ENCODE results near the gene FAM3C.

The FAM3C gene

DNA sequence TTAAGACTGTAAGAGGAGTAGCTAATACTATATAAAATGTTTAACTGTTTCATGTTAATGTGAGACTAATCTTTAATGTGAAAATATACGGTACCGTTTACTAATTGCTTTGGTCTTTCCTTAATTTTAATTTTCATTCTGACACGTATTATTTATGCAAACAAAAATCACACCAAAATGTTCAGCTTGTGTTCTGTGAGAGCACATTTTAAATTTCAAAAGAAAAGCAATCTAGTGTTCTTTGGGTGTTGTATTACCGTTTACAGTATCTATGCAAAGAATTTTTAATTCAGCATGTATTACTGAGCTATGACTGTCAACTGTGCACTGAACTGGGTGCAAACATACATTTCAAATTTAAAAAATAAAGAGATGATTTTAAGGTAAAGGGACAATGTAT lies 65.1 kb downstream of the FAM3C start:
- peaks cover 100% of the 10 kb centered on the region for H3K27me3 ChIP-seq
- H3K4me1 ChIP-seq (ENCODE audit: control insufficient read depth in 1 of 2, insufficient read depth in 1 of 2, low read depth in 1 of 2, low read length in 1 of 2), result no peaks in the 10 kb centered on the region

DNA sequence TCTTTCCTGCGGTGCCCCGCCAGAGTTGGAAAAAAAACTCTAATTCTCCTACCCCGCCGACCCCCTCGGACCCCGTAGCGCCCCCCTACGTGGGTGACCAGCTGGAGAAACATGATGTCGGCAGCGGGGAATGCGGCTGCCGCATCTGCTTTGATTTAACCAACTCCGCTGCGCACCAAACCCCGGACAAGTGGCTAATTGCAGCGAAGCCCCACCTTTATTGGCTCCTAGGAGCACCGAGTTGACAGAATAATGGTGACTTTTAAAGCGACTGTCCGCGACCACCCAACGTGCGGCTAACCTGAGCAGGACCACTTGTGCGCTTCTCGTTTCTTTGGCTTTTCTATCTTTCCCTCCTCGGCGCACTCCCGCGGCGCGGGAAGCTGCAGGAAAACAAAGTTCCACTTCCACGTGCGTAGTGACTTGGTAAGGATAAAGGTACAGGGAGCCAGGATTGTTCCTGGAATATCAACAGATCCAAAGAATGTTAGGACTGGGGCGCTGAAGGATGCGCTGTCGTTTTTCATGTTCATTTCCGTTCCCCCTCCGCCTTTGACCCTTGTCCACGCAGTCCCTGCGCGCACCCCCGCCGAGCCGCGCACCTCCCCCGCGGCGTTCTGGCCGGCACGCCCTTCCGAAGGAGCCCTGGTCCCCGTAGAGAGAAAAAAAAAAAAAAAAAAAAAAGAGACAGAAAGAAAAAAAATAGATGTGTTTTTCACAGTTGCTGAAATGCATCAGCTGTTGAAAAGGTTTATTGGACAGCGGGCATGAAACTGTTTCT lies 65.9 kb downstream of the FAM3C start:
- H3K4me1 ChIP-seq (ENCODE audit: control insufficient read depth in 1 of 2, insufficient read depth in 1 of 2, low read depth in 1 of 2, low read length in 1 of 2), result no peaks in the 10 kb centered on the region
- H3K27me3 ChIP-seq, result peaks cover 92% of the 10 kb centered on the region
- H3K36me3 ChIP-seq, result no peaks in the 10 kb centered on the region
- no peaks in the 10 kb centered on the region for H3K9me3 ChIP-seq
- no peak overlapping the region for H3K4me3 ChIP-seq (ENCODE audit: low read depth in 1 of 2, low read length in 1 of 2)
- H3K27ac ChIP-seq, result no peak overlapping the region
- TF ChIP-seq CTCF (IDR thresholded peaks at IDR 0.05), result no peak

More for the DNA sequence above, 65.1 kb downstream of the FAM3C start:
- Histone ChIP-seq H3K4me3 (ENCODE audit: low read depth in 1 of 2, low read length in 1 of 2) (no peak overlapping the region), H3K27ac (no peak overlapping the region), H3K9me3 (no peaks in the 10 kb centered on the region), H3K36me3 (no peaks in the 10 kb centered on the region)
- no peak for TF ChIP-seq CTCF (IDR thresholded peaks at IDR 0.05)

DNA sequence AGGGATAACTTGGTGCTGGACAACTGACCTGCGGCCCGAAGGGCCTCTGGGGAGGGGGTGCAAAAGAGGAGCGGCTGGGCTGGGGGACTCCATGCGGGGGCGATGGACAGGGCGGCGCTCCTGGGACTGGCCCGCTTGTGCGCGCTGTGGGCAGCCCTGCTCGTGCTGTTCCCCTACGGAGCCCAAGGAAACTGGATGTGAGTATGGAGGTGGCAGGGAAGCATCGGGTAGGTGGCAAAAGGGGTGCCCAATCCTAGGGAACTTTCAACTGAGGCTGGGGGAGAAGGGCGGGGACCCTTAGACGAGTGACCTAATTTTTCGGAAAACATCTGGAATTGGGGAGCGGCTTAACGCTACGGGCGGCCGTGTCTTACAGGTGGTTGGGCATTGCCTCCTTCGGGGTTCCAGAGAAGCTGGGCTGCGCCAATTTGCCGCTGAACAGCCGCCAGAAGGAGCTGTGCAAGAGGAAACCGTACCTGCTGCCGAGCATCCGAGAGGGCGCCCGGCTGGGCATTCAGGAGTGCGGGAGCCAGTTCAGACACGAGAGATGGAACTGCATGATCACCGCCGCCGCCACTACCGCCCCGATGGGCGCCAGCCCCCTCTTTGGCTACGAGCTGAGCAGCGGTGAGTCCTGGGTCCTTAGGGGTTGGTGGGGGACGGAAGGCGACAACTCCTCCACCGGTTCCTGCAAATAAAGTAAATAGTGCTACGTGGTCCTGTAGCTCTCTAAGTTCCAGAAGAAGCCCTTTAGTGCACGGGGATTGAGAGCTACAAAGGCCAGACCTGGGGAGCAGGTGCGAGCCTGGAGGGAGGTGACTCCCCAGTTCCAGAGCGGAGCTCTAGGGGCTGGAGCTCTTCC lies 66.7 kb downstream of the FAM3C start:
- no peaks in the 10 kb centered on the region for H3K9me3 ChIP-seq
- no peak for TF ChIP-seq CTCF (IDR thresholded peaks at IDR 0.05)
- H3K4me3 ChIP-seq (ENCODE audit: low read depth in 1 of 2, low read length in 1 of 2), result no peak overlapping the region
- H3K27ac ChIP-seq, result no peak overlapping the region
- no peaks in the 10 kb centered on the region for H3K4me1 ChIP-seq (ENCODE audit: control insufficient read depth in 1 of 2, insufficient read depth in 1 of 2, low read depth in 1 of 2, low read length in 1 of 2)
- peaks cover 90% of the 10 kb centered on the region for H3K27me3 ChIP-seq
- H3K36me3 ChIP-seq, result no peaks in the 10 kb centered on the region

- Histone ChIP-seq H3K4me1 (ENCODE audit: control insufficient read depth in 1 of 2, insufficient read depth in 1 of 2, low read depth in 1 of 2, low read length in 1 of 2) (no peaks in the 10 kb centered on the region), H3K4me3 (ENCODE audit: low read depth in 1 of 2, low read length in 1 of 2) (no peak within 1 kb of the TSS), H3K36me3 (no peaks in the 10 kb centered on the region), H3K9me3 (no peaks in the 10 kb centered on the region), H3K27me3 (peaks cover 90% of the 10 kb centered on the region), H3K27ac (no peak within 1 kb of the TSS)
- TF ChIP-seq CTCF (IDR thresholded peaks at IDR 0.05), result no peak
These were observed 67.5 kb downstream of the FAM3C start, which contains the start of gene WNT16 for GRCh38 chr7:121328508-121329190. WNT16 (plus strand) TSS chr7:121329000; CDS start chr7:121329293, 293 bp downstream.

DNA sequence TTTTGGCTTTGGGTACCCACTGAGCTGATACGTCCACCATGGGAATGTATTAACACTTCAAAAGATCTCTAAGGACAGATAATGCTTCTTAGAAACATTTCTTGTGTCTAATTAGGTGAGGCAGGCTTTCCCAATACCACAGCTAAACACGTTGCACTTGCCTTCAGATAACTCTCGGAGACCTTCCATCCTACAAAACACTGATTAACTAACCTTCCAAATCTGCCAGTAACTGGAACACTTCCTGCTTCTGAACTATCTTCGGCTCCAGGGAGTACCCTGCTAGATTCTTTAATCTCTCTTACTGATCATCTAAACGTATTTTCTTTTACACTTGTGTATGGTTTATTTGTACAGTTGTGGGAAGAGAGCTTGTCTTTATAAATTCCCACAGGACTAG lies 68.4 kb downstream of the FAM3C start:
- Histone ChIP-seq H3K4me1 (ENCODE audit: control insufficient read depth in 1 of 2, insufficient read depth in 1 of 2, low read depth in 1 of 2, low read length in 1 of 2) (no peaks in the 10 kb centered on the region), H3K36me3 (no peaks in the 10 kb centered on the region), H3K9me3 (no peaks in the 10 kb centered on the region), H3K4me3 (ENCODE audit: low read depth in 1 of 2, low read length in 1 of 2) (no peak overlapping the region), H3K27me3 (peaks cover 90% of the 10 kb centered on the region), H3K27ac (no peak overlapping the region)
- TF ChIP-seq CTCF (IDR thresholded peaks at IDR 0.05), result no peak
